GM21529 (cell line): ENCODE results near the gene LCN12.
A peak's percentile ranks its signal among the peaks of the same experiment; 100 is the strongest.
"Not testable (repeated sequence)": the region's sequence is repeated elsewhere in the genome, so short reads cannot be mapped to it uniquely, and the experiment has no call there.

Experiments used
- ATAC-seq: cut with Tn5 transposase; IDR thresholded peaks from one replicate; pipeline ENCODE4 v1.9.1; 2021; ENCODE audit not compliant: unreplicated experiment

The LCN12 gene

GRCh38 chr9:136985027-136985602 lies 33.0 kb downstream of the LCN12 start:
- ATAC-seq: no peak

DNA sequence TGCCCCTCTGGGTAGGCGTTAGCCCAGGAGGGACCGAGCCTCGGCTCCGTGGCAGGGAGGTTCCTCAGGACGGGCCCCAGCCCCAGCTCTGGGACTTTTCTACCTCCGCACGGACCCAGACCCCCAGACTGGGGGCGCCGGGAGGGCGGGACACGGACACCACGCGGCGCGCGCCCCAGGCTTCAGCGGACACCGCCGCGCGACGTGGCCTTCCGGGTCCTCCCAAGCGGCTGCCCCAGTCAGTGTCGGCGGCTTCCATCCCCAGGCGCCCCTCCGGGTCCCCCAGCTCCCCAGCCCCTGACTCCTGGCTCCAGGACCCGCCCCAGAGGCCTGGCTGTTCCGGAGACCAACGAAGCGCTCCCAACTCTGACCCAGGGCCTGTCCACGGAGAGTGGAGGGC lies 33.8 kb downstream of the LCN12 start:
- ATAC-seq: no peak

- ATAC-seq: no peak
Measured at GRCh38 chr9:136988872-136989271, 36.8 kb downstream of the LCN12 start.

- no peak for ATAC-seq
Measured at GRCh38 chr9:136990242-136990911, 38.3 kb downstream of the LCN12 start.

- ATAC-seq: peak; percentile 87
Measured at GRCh38 chr9:136991993-136992818, 40.1 kb downstream of the LCN12 start, which contains the start of gene PAXX. PAXX (plus strand) TSS chr9:136992422; CDS start chr9:136992444, 22 bp downstream.

GRCh38 chr9:136992819-136993369 lies 40.8 kb downstream of the LCN12 start:
- ATAC-seq: no peak

GRCh38 chr9:136994180-136994887 lies 42.3 kb downstream of the LCN12 start:
- ATAC-seq: no peak

- ATAC-seq: no peak
Measured at GRCh38 chr9:136994888-136995230, 42.8 kb downstream of the LCN12 start.

DNA sequence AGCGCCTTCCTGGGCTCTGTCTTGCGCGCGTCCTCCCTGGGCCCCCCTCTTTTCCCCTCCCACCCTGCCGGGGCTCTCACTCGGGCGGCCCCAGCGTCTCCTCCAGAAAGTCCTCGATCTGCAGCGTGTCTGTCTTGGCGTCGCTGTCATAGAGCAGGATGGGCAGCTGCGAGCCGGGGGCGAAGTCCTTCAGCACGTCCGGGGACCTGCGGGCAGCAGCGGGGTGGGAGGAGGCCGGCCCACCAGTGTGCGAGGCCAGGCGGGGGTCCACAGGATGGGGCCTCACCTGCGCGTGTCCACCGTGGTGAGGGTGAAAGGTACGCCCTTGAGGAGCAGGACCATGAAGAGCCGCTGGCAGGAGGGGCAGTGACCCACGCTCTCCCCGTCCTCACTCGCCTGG lies 43.3 kb downstream of the LCN12 start:
- no peak for ATAC-seq

GRCh38 chr9:136995772-136996311 lies 43.8 kb downstream of the LCN12 start:
- no peak for ATAC-seq

GRCh38 chr9:136996361-136997292 lies 44.6 kb downstream of the LCN12 start, which contains the start of gene CLIC3:
CLIC3 (minus strand) TSS chr9:136996568; CDS start chr9:136996543, 25 bp downstream.
- ATAC-seq: no peak

GRCh38 chr9:136997371-136997770 lies 45.3 kb downstream of the LCN12 start:
- no peak for ATAC-seq

DNA sequence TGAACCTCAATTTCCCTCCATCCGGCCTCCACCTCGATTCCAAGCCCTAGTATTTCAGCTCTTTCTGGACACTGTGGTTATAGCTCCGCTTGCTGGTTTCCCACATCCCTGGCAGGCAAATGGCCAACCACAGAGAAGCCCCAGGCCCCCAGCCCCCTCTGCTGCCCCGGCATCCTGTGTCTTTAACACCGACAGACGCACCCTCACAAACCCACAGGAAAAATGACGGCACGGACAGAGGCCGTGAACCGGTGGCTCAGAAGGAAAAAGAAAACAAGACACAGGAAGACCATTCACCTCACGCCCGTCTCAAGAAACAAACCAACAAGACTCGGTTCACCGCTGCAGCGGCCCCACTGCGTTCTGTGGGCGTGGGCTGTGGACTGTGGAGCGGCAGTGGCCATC lies 45.8 kb downstream of the LCN12 start:
- no peak for ATAC-seq

DNA sequence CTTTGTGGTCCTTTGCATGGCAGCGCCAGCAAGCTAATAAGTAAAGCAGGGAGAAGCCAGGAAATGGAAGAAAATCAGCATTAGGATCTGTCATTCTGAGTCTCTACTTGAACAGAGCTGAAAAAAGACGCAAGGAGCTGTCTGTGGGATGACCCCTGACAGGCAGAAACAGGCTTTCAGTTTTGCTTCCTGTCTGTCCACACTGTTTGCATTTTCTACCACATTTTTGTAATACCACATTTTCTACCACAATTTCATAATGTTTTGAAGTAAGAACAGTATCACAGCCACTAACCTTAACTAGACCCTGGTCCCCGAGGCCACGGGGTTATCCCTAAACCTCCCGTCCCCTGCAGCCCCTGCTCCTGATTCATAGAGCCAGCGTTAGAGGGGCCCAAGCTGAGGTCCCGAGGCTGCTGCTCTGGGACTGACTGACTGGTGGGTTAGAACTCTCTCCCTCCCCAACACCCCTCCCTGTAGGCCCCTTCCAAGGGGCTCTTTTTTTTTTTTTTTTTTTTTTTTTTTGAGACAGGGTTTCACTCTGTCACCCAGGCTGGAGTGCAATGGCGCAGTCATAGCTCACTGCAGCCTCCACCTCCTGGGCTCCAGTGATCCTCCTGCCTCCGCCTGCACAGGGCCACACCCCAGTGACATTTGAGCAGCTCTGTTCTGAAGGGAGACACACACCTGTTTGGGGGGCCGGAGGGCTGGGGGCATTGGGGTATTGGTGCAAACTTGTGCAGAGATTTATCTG lies 48.3 kb downstream of the LCN12 start:
- peak; percentile 76 for ATAC-seq

DNA sequence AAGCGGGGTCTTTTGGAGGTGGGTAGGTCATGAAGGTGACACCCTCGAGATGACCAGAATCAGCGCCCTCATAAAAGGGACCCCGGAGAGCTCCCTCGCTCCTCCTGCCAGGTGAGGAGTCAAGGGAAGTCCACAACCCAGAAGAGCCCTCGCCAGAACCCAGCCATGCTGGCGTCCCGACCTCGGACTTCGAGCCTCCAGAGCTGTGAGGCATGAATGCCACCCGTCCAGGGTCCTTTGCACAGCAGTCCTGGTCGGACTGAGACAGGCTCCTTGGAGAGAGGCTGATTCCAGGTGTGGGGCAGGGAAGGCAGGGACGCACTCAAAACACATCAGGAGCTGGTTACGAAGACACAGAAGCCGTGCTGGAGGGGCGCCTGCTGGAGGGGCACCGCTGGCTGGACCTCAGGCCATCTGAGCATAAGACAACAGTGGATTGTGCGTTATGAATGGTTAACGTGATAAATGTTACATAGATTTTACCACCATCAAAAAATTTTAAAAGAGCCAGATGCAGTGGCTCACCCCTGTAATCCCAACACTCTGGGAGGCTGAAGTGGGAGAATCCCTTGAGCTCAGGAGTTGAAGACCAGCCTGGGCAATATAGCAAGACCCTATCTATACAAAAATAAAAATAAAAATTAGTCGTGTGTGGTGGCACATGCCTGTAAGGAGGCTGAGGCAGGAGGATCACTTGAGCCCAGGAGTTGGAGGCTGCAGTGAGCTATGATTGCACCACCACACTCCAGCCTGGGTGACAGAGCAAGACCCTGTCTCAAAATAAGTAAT lies 50.0 kb downstream of the LCN12 start:
- no peak for ATAC-seq

DNA sequence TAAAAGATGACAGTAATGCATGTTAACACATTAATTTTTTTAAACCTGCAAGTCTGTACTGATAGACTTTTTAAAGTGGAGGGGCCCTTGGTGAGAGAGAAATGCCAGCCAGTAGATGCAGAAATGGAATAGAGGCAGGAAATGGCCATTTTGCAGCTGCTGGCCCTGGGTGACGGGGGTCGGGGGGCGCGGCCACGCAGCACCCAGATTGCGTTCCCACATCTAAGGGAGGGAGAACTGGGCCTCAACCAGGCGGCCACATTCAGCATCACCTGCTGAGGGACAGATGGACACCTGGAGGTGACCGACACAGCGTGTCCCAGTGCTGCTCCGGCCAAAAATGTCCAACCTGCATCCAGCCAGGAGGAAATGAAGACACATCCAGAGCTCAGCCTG lies 50.6 kb downstream of the LCN12 start:
- no peak for ATAC-seq

- not testable (repeated sequence) for ATAC-seq
Measured at GRCh38 chr9:137004285-137004684, 52.2 kb downstream of the LCN12 start.
